ENCODE results near the gene RPS2.

DNA sequence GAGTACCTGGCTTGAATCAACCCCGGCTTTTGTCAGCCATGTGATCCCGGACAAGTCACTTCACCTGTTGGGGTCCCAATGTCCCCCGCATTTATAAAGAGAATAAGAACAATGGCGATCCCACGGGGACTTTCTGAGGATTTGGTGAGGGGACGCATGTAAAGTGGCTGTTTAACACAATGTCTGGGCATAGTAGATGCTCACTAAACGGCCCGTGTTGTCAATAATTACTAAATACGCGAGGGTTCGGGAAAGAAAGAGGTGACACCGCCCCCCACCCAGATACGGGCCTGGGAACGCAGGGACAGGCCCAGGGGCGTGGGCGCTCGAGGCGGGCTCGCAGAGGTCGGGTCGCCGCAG lies 26.9 kb upstream of the RPS2 start:
- TF ChIP-seq, protein P1, sequence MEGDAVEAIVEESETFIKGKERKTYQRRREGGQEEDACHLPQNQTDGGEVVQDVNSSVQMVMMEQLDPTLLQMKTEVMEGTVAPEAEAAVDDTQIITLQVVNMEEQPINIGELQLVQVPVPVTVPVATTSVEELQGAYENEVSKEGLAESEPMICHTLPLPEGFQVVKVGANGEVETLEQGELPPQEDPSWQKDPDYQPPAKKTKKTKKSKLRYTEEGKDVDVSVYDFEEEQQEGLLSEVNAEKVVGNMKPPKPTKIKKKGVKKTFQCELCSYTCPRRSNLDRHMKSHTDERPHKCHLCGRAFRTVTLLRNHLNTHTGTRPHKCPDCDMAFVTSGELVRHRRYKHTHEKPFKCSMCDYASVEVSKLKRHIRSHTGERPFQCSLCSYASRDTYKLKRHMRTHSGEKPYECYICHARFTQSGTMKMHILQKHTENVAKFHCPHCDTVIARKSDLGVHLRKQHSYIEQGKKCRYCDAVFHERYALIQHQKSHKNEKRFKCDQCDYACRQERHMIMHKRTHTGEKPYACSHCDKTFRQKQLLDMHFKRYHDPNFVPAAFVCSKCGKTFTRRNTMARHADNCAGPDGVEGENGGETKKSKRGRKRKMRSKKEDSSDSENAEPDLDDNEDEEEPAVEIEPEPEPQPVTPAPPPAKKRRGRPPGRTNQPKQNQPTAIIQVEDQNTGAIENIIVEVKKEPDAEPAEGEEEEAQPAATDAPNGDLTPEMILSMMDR (conservative IDR thresholded peaks at IDR 0.05 in 1 of 2, IDR thresholded peaks at IDR 0.05 in 1 of 2; ENCODE audit: low read depth in 1 of 2, low read length in 2 of 2), result no peak
- no peak for TF ChIP-seq EZH2 (IDR thresholded peaks at IDR 0.05; ENCODE audit: low read length, missing control alignments)

All from fibroblast of lung (primary cell).